Measurements from ENCODE around the gene CCNK. TPM values are rescaled to one million over a fixed set of nuclear protein-coding genes. Genes with fewer than 3 reads are reported as not detected.

The CCNK gene
- total RNA-seq, 1 experiment from 2014 or later = 17.5 TPM

- no peak for DNase-seq
- Histone ChIP-seq H3K9me3 (replicated peaks) (no peaks in the 10 kb centered on the region), H3K27me3 (no peaks in the 10 kb centered on the region), H3K27ac (no peak overlapping the region), H3K4me1 (peaks cover 6% of the 10 kb centered on the region; the same call in 1 of the 2 replicates), H3K4me3 (no peak overlapping the region), H3K36me3 (no peaks in the 10 kb centered on the region)
Measured at GRCh38 chr14:99517643-99518381, 36.6 kb downstream of the CCNK start.

GRCh38 chr14:99518441-99519346 lies 37.5 kb downstream of the CCNK start:
- Histone ChIP-seq H3K27ac (no peak overlapping the region), H3K27me3 (no peaks in the 10 kb centered on the region), H3K4me3 (no peak overlapping the region)

GRCh38 chr14:99519347-99519881 lies 38.2 kb downstream of the CCNK start:
- no peaks in the 10 kb centered on the region for H3K36me3 ChIP-seq
- no peak overlapping the region for H3K27ac ChIP-seq
- H3K4me1 ChIP-seq = peaks cover 15% of the 10 kb centered on the region; the same call in 1 of the 2 replicates
- H3K27me3 ChIP-seq = no peaks in the 10 kb centered on the region
- no peak overlapping the region for H3K4me3 ChIP-seq
- H3K9me3 ChIP-seq (replicated peaks) = no peaks in the 10 kb centered on the region
- no peak for DNase-seq

More at GRCh38 chr14:99518441-99519346, 37.5 kb downstream of the CCNK start:
- H3K36me3 ChIP-seq = no peaks in the 10 kb centered on the region
- no peaks in the 10 kb centered on the region for H3K9me3 ChIP-seq (replicated peaks)
- peak; percentile 47 to 75 for DNase-seq
- H3K4me1 ChIP-seq = peaks cover 15% of the 10 kb centered on the region; the same call in 1 of the 2 replicates

- no peak for DNase-seq
- Histone ChIP-seq H3K27ac (no peak overlapping the region), H3K36me3 (no peaks in the 10 kb centered on the region), H3K4me3 (no peak overlapping the region), H3K9me3 (replicated peaks) (no peaks in the 10 kb centered on the region), H3K4me1 (peaks cover 15% of the 10 kb centered on the region; the same call in 1 of the 2 replicates), H3K27me3 (no peaks in the 10 kb centered on the region)
Measured at GRCh38 chr14:99519931-99520421, 38.8 kb downstream of the CCNK start.

DNA sequence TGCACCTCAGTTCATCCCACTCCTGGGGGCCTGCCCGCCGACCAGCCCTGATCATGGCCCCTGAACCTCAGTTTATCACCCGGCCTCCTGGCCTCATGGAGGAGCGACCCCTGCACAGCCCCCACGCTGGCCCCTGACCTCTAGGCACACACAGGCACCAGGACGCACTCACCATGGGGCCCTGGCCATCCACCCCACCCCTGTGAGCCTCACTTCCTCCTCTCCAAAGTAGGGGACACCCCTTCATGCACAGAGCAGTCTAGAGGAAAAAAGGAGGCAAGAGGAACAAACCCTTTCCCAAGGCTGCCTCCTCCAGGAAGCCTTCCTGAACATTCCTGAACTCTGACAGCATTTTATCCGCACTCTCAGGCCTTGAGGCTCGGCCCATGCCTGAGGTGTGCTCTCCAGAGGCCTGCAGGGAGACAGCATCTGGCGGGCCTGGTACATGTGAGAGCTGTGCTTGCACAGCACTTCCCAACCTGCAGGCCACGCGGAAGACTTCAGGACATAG lies 39.4 kb downstream of the CCNK start:
- Histone ChIP-seq H3K36me3 (no peaks in the 10 kb centered on the region), H3K27me3 (no peaks in the 10 kb centered on the region), H3K4me1 (peaks cover 15% of the 10 kb centered on the region; the same call in 1 of the 2 replicates), H3K9me3 (replicated peaks) (no peaks in the 10 kb centered on the region), H3K27ac (no peak overlapping the region), H3K4me3 (no peak overlapping the region)
- DNase-seq = no peak

- H3K9me3 ChIP-seq (replicated peaks) = no peaks in the 10 kb centered on the region
- H3K4me1 ChIP-seq = peaks cover 15% of the 10 kb centered on the region; the same call in 1 of the 2 replicates
- H3K27ac ChIP-seq = no peak overlapping the region
- H3K27me3 ChIP-seq = no peaks in the 10 kb centered on the region
- no peaks in the 10 kb centered on the region for H3K36me3 ChIP-seq
- no peak for DNase-seq
- no peak overlapping the region for H3K4me3 ChIP-seq
Measured at GRCh38 chr14:99521176-99522024, 40.2 kb downstream of the CCNK start.

DNA sequence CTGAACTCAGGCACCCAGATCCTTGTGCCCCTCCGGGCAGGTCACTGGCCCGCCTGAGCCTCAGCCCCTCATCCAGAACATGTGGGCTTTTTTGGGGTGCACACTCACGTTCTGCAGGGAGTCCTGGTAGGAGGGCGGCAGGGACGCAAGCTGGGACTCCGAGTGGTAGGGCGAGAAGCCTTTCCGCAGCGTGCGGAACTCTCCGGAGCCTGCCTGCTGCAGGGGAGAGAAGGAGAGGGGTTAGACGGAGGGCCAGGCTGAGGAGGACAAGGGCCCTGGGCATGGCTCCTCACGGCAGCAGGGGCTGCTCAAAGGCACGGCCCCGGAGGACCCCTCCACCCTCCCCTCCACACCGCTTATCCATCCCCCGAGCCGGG lies 40.8 kb downstream of the CCNK start:
- Histone ChIP-seq H3K9me3 (replicated peaks) (no peaks in the 10 kb centered on the region), H3K4me3 (no peak overlapping the region), H3K27me3 (no peaks in the 10 kb centered on the region), H3K27ac (no peak overlapping the region), H3K4me1 (peaks cover 15% of the 10 kb centered on the region; the same call in 1 of the 2 replicates), H3K36me3 (no peaks in the 10 kb centered on the region)
- no peak for DNase-seq

GRCh38 chr14:99522457-99522891 lies 41.3 kb downstream of the CCNK start:
- no peaks in the 10 kb centered on the region for H3K36me3 ChIP-seq
- H3K27me3 ChIP-seq = no peaks in the 10 kb centered on the region
- no peak overlapping the region for H3K27ac ChIP-seq
- peak; percentile 24 to 34 for DNase-seq
- H3K4me3 ChIP-seq = no peak overlapping the region
- peaks cover 15% of the 10 kb centered on the region; the same call in 1 of the 2 replicates for H3K4me1 ChIP-seq
- no peaks in the 10 kb centered on the region for H3K9me3 ChIP-seq (replicated peaks)

DNA sequence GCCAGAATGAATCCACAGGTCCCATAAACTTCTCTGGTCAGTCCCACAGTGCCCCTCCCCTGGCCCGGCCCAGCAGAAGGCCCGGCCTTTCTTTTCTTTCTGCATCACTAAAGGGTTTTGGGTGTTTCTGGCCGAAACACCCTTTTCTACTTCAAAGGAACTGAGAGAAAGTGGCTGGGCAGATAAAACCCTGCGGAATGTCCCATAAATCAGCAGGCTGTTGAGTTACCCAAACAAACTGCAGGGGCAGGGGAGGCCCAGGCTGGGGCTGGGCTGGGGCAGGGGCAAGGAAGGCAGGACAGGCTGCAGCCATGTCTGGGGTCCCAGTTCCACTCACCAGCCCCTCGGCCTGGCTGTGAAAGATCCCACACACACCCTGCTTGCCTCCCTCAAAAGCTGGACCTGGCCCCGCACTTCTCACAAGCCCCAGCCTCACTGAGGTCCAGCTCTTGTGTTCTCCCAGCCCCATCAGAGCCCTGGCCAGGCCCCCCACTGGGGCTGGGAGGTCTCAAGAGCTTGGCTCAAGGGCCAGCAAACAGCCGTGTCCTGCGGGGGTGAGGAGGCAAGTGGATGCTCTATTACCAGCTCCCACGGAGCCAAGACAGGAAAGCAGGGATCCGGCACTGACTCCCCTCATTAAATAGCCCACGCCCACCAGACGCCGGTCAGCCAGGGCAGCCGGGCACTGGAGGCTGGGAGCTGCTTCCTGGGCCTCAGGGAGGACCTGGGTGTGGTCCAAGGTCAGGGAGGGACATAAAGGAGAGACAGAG lies 41.9 kb downstream of the CCNK start:
- Histone ChIP-seq H3K36me3 (no peaks in the 10 kb centered on the region), H3K4me3 (no peak overlapping the region), H3K27me3 (no peaks in the 10 kb centered on the region), H3K9me3 (replicated peaks) (no peaks in the 10 kb centered on the region), H3K27ac (no peak overlapping the region), H3K4me1 (peaks cover 15% of the 10 kb centered on the region; the same call in 1 of the 2 replicates)
- DNase-seq = peak; percentile 28 to 34

DNA sequence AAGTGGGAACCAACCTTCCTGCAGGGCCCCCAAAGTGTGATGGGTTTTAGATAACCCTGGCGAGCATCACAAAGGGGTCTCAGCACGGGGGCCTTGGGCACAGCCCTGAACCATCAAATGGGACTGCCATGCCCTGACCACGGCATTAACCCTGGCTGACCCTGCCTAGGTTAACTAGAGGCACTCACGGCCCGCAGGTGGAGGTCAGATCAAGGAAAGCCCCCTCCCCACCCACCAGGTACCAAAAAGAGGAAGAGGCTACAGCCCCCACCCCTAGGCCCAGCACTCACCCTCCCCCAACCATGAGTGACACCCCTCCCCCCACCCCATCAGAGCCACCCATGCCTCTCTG lies 42.5 kb downstream of the CCNK start:
- Histone ChIP-seq H3K9me3 (replicated peaks) (no peaks in the 10 kb centered on the region), H3K36me3 (no peaks in the 10 kb centered on the region), H3K4me1 (peaks cover 15% of the 10 kb centered on the region; the same call in 1 of the 2 replicates), H3K4me3 (no peak overlapping the region), H3K27ac (no peak overlapping the region), H3K27me3 (no peaks in the 10 kb centered on the region)
- no peak for DNase-seq

GRCh38 chr14:99524091-99524661 lies 43.0 kb downstream of the CCNK start:
- Histone ChIP-seq H3K36me3 (no peaks in the 10 kb centered on the region), H3K9me3 (replicated peaks) (no peaks in the 10 kb centered on the region), H3K27me3 (no peaks in the 10 kb centered on the region), H3K4me1 (peaks cover 15% of the 10 kb centered on the region; the same call in 1 of the 2 replicates), H3K4me3 (no peak overlapping the region), H3K27ac (no peak overlapping the region)
- DNase-seq = no peak

GRCh38 chr14:99524804-99525698 lies 43.8 kb downstream of the CCNK start:
- no peaks in the 10 kb centered on the region for H3K9me3 ChIP-seq (replicated peaks)
- H3K4me3 ChIP-seq = no peak overlapping the region
- H3K4me1 ChIP-seq = peaks cover 15% of the 10 kb centered on the region; the same call in 1 of the 2 replicates
- DNase-seq = peak in 1 of 2 experiments; percentile 53
- no peaks in the 10 kb centered on the region for H3K27me3 ChIP-seq
- no peaks in the 10 kb centered on the region for H3K36me3 ChIP-seq
- H3K27ac ChIP-seq = no peak overlapping the region

All from SJCRH30 (cell line).